ENCODE data around the gene SIGLEC6.

SIGLEC6 gene

DNA sequence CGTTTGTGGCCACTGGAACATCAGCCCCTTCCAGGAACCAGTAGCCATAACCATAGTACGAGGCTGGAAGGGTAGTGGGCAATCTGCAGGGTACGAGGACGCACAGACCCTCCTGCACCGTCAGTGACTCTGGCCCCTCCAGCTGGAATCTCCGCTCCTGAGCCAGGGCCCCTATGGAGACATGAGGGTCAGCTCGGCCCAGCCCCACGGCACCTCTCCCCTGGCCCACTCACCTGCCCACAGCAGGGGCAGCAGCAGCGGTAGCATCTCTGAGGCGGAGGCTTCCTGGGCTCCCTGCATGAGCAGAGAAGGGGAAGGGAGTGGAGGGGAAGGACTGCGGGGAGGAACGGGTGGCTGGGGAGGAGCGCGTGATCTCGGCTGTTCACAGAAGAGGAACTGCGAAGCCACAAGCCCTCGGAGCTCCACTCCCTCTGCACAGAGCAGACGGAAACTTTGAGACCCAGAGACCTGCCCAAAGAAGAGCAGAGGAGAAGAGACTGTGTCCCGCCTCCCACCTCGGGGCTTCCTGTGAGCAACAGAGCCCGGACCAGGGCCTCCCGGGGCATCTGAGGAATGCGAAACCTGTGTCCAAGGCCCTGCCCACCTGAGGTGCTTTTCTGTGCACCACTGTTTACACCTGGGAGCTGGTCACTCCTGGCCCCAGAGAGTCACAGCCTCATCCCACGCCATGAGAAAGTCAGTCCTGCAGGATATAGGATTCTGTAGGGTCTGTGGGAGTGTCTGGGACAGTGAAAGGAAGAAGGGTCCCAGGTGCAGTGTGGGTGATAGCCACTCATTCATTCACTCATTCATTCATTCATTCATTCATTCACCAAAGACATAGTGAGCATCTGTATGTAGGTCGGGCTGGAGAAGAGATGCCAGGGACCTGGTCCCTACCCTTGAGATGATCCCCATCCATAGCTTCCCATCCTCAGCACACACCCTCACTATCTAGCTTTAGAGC lies at the start of gene SIGLEC6:
Gene SIGLEC6 (minus strand): TSS at position 322 of the 967 bp plus-strand sequence. CDS start 22 bp downstream, at position 300.
- no peak for DNase-seq

- no peak for DNase-seq
Observed at GRCh38 chr19:51576850-51577249, 45.4 kb upstream of the SIGLEC6 start.

GRCh38 chr19:51573331-51573730 lies 41.9 kb upstream of the SIGLEC6 start:
- no peak for DNase-seq

DNA sequence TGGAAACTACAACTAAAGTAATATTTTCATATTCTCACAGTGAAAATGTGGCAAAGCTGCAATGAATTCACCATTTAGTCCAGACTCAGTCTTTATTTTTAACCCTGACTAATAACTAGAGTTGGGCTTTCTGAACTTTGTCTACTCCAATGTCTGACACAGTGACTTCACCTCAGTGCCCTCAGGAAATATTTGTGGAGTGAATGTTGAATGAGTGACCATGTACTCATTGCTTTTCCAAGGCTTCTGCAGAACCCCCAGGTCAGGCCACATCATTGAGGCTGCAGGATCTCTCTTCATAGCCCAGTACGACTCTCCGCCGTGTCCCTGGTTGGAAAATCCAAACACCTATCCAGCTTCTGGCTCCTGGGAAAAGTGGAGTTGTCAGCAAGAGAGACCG lies 41.4 kb upstream of the SIGLEC6 start:
- no peak for DNase-seq

DNA sequence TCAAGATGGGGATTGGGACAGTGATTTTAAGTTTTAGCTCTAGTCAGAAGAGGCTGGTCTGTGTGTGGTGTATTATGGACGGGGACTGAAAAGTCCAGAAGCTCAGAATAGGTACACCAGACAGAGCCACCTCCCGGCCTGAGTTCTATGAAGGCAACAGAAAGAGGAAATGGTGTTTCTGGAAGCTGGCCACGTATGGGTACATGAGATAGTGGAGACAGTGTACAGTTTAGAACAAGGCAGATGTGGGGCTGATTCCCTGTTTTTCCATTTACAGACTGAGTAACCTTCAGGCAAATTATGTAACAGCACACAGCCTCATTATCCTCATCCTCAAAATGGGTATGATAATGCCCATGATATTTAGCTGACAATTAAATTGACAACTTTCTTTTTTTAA lies 40.9 kb upstream of the SIGLEC6 start:
- DNase-seq: no peak

DNA sequence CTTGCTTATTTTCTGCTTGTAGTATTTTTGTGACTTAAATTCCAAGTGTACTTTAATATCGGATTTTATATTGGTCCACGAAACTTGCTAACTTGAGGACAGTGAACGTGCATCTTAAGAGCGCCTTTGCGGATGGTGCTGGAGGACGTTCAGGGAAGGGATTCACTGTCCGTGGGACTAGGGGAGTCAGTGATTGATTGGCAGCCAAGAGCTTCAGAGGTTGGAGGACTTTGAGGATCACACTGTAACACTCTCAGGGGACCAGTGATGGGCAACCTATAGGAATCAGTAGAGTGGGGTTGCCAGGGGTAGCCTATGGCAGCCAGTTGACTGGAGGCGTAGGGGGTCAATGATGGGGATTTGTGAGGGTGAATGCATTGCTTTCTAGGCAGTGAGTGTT lies 40.1 kb upstream of the SIGLEC6 start:
- no peak for DNase-seq

DNA sequence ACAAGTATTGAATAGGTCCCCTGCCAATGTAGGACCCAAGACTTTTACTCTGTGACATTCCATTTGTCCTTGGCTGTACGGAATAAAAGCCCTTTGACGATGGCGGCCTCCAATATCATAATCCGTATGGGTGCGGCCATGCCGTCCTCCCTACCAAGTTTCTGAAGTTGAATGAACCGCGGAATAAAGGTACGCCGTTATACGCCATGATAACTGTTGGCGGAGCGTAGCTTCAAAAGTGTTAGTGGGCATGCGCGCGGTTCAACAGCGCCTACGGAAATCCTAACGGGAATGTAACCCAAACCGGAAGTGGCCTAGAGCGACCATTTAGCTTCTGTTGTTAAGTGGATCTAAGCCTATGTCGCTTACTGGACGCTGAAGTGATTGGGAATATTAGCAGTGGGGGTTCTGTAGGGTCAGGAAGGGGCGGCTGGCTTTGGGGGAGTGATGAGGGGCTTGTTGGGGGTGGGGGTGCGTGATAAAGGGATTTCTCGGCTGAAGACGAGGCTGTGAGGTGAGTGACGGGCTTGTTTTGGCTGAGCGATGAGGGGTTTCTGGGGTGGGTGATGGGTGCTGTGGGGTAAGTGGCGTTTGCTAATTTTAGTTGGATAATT lies 39.6 kb upstream of the SIGLEC6 start, which contains the start of gene ZNF175:
Gene ZNF175 (plus strand): TSS at position 322 of the 614 bp plus-strand sequence. CDS start 2,047 bp downstream, outside the sequence.
- DNase-seq: peak; percentile 92

DNA sequence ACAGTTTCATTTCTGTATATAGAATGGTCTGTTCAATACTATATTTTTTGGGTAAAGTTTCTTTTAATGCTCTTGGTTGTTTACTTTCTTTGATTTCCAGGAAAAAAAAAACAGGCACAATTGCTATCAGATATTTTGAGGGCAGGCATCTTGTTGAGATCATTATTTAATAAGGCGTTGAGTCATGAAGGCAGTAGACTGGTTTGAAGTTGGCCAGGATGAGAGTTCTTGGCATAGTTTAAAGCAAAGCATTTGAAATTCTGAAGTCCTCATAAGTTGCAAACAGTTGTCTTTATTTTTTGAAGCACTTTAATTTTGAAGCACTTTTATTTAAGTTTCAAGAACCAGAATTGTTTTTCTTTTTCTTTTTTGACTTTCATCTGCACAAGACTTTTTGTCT lies 37.0 kb upstream of the SIGLEC6 start:
- no peak for DNase-seq

GRCh38 chr19:51567583-51567982 lies 36.1 kb upstream of the SIGLEC6 start:
- no peak for DNase-seq

GRCh38 chr19:51566489-51567100 lies 35.1 kb upstream of the SIGLEC6 start:
- DNase-seq: no peak

GRCh38 chr19:51565583-51565982 lies 34.1 kb upstream of the SIGLEC6 start:
- DNase-seq: no peak

DNA sequence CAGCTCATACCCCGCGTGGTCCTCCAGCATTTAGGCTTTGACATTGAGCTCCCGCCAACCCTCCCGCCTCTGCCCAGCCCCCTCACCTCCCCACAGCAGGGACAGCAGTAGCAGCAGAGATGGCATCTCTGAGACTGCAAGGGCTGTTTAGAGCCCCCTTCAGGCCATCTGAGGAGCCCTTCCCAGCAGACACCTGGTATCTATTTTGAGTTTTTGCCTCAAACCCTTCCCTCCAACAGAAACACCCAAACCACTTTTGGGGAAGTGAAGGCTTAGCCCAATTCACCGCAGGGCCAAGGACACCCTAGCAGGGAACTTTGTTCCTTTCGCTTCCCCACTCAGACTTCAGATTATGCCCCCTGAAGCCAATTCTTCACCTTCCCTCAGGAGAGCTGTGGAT lies 33.3 kb upstream of the SIGLEC6 start:
- no peak for DNase-seq

DNA sequence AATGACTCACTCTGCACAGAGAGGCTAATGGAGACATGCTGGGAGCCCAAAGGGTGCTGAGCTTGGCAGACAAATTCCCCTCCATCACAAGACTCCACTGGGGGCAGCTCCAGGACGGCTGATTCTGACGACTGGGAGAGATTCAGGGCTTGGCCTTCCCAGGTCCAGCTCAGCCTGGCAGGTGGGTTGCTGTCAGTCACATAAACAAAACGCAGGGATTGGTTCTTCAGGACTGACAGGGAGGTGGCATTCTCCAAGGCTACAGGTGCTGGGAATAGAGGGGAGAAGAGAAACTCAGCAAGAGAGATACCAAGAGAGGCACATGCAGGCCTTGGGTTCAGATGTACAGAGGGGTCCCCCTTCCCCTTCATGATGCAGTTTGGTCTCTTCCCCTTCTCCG lies 28.9 kb upstream of the SIGLEC6 start:
- DNase-seq: no peak

DNA sequence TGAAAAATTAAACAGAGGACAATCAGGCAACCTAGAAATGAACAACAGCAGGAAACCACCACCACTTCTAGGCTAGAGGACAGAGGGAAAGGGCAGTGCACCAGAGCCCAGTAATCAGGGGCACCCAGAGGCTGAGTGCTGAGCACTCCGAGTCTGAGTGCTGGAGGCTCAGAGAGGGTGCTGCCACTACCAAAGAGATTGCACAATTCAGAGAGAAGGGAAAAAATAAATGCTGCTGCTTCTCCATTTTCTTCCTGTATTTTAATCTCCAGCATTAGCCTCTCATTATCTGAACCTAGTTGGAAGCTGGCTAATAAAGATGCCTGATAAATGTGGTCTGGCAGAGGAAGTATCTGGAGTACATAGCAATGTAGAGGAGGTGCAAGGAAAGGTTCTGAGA lies 27.8 kb upstream of the SIGLEC6 start:
- DNase-seq: no peak

- DNase-seq: no peak
Observed at GRCh38 chr19:51552996-51553725, 21.7 kb upstream of the SIGLEC6 start.

DNA sequence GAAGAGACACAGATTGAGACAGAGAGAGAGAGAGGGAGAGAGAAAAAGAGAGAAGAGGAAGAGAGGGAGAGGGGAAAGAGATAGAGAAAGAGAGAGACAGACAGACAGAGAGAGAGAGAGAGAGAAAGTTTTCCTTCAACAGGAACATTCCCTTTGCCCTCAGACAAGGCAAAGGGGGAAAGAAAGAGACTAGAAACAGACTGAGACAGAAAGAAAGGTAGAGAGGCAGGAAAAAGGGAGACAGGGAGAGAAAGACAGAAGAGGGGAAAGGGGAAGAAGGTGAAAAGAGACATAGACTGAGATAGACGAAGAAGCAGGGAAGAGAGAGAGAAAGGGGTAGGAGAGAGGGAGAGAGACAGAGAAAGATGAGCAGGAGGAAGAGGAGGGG lies 21.1 kb upstream of the SIGLEC6 start:
- no peak for DNase-seq

GRCh38 chr19:51551673-51552432 lies 20.4 kb upstream of the SIGLEC6 start:
- no peak for DNase-seq

GRCh38 chr19:51550848-51551672 lies 19.6 kb upstream of the SIGLEC6 start:
- DNase-seq: no peak

GRCh38 chr19:51549533-51550324 lies 18.3 kb upstream of the SIGLEC6 start:
- DNase-seq: no peak

- no peak for DNase-seq
Observed at GRCh38 chr19:51548891-51549305, 17.4 kb upstream of the SIGLEC6 start.
